A549 (cell line): ENCODE data around the gene DLG2.

Experiments used
- CHD2 ChIP-seq: fragments of 150-350 bp; IDR thresholded peaks from 2 replicates; pipeline ENCODE4 v1.6.1; 2014; ENCODE audit warnings: low read length; ENCODE audit not compliant: partially characterized antibody
- HOXB5 ChIP-seq: fragments of 250-450 bp; sonication (Bioruptor Pico); IDR thresholded peaks from 2 replicates; pipeline ENCODE4 v1.5.0; 2020; ENCODE audit warnings: mild to moderate bottlenecking, moderate library complexity
- POLR2A ChIP-seq: IDR thresholded peaks from 2 replicates; pipeline ENCODE4 v1.6.1; 2012; ENCODE audit warnings: mild to moderate bottlenecking, low read length
- REST ChIP-seq: fragments of 200-600 bp; sonication (generic); IDR thresholded peaks from 2 replicates; pipeline ENCODE4 v1.6.1; 2016; ENCODE audit warnings: antibody characterized with exemption, mild to moderate bottlenecking, moderate library complexity
- RNF2 ChIP-seq: fragments of 200-600 bp; sonication (generic); IDR thresholded peaks from 2 replicates; pipeline ENCODE4 v1.6.1; 2016; ENCODE audit warnings: low read depth, mild to moderate bottlenecking, antibody characterized with exemption, moderate library complexity, borderline replicate concordance
- ZFP36 ChIP-seq: fragments of 450-650 bp; IDR thresholded peaks from 2 replicates; pipeline ENCODE4 v1.6.1; 2014; ENCODE audit warnings: borderline replicate concordance; ENCODE audit not compliant: partially characterized antibody
- TF ChIP-seq, protein P1 (sequence below): fragments of >200 bp; sonication (Bioruptor Twin); formaldehyde crosslinking; IDR thresholded peaks from 3 replicates; pipeline ENCODE4 v1.5.1; 2016

- no peak for TF ChIP-seq RNF2
- TF ChIP-seq POLR2A: no peak
- TF ChIP-seq, protein P1, sequence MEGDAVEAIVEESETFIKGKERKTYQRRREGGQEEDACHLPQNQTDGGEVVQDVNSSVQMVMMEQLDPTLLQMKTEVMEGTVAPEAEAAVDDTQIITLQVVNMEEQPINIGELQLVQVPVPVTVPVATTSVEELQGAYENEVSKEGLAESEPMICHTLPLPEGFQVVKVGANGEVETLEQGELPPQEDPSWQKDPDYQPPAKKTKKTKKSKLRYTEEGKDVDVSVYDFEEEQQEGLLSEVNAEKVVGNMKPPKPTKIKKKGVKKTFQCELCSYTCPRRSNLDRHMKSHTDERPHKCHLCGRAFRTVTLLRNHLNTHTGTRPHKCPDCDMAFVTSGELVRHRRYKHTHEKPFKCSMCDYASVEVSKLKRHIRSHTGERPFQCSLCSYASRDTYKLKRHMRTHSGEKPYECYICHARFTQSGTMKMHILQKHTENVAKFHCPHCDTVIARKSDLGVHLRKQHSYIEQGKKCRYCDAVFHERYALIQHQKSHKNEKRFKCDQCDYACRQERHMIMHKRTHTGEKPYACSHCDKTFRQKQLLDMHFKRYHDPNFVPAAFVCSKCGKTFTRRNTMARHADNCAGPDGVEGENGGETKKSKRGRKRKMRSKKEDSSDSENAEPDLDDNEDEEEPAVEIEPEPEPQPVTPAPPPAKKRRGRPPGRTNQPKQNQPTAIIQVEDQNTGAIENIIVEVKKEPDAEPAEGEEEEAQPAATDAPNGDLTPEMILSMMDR: no peak
- no peak for TF ChIP-seq REST
- no peak for TF ChIP-seq CHD2
- TF ChIP-seq ZFP36: no peak
- no peak for TF ChIP-seq HOXB5 (CRISPR knock-in tag)
Observed at GRCh38 chr11:85464283-85464682, 162.9 kb downstream of the DLG2 start.
